H9 (cell line): ENCODE results near the gene QDPR. TPM values are rescaled to one million over a fixed set of nuclear protein-coding genes. Genes with fewer than 3 reads are reported as not detected.

Experiments
- DNase-seq: peaks from one replicate; pipeline ENCODE4 v3.0.0-alpha.2; 2017
- H2AFZ ChIP-seq: one replicate; pipeline ENCODE4 v1.6.1; 2013; ENCODE audit warnings: mild to moderate bottlenecking, low read length, control low read depth, moderate library complexity
- H2AK5ac ChIP-seq: 2 replicates; pipeline ENCODE4 v1.6.1; 2013; ENCODE audit warnings: low read length, control low read depth, mixed read lengths; ENCODE audit not compliant: insufficient read length
- H2BK120ac ChIP-seq: one replicate; pipeline ENCODE4 v1.6.1; 2013; ENCODE audit warnings: low read depth, mild to moderate bottlenecking, low read length, control low read depth, inconsistent platforms; ENCODE audit not compliant: poor library complexity, severe bottlenecking
- H2BK12ac ChIP-seq: 2 replicates; pipeline ENCODE4 v1.6.1; 2013; ENCODE audit warnings: low read length, control low read depth, mixed read lengths, low read depth; ENCODE audit not compliant: insufficient read length
- H2BK15ac ChIP-seq: 2 replicates; pipeline ENCODE4 v1.6.1; 2013; ENCODE audit warnings: low read depth, low read length, control low read depth
- H2BK20ac ChIP-seq: one replicate; pipeline ENCODE4 v1.6.1; 2013; ENCODE audit warnings: low read depth, mild to moderate bottlenecking, low read length, control low read depth, inconsistent platforms; ENCODE audit not compliant: poor library complexity, severe bottlenecking
- H2BK5ac ChIP-seq: 2 replicates; pipeline ENCODE4 v1.6.1; 2013; ENCODE audit warnings: low read length, control low read depth, mixed read lengths; ENCODE audit not compliant: insufficient read length
- H3K14ac ChIP-seq: 2 replicates; pipeline ENCODE4 v1.6.1; 2013; ENCODE audit warnings: low read length, control low read depth; ENCODE audit not compliant: insufficient read depth
- H3K18ac ChIP-seq: 2 replicates; pipeline ENCODE4 v1.6.1; 2013; ENCODE audit warnings: low read depth, mild to moderate bottlenecking, mixed read lengths, low read length, control low read depth; ENCODE audit not compliant: insufficient read length
- H3K23ac ChIP-seq: 2 replicates; pipeline ENCODE4 v1.6.1; 2013; ENCODE audit warnings: low read length, control low read depth, mixed read lengths, low read depth; ENCODE audit not compliant: insufficient read length
- H3K23me2 ChIP-seq: 2 replicates; pipeline ENCODE4 v1.6.1; 2013; ENCODE audit warnings: low read depth, mild to moderate bottlenecking, mixed read lengths, low read length, control low read depth; ENCODE audit not compliant: insufficient read length, poor library complexity, severe bottlenecking
- H3K27ac ChIP-seq: 2 replicates; pipeline ENCODE4 v1.5.1; 2013; ENCODE audit warnings: low read length, control low read depth, mixed read lengths, low read depth; ENCODE audit not compliant: insufficient read length
- H3K27me3 ChIP-seq: 2 replicates; pipeline ENCODE4 v1.6.1; 2013; ENCODE audit warnings: low read length, control low read depth, inconsistent platforms; ENCODE audit not compliant: insufficient read depth
- H3K4ac ChIP-seq: 2 replicates; pipeline ENCODE4 v1.6.1; 2013; ENCODE audit warnings: low read depth, mild to moderate bottlenecking, control low read depth, inconsistent platforms, low read length, moderate library complexity
- H3K4me1 ChIP-seq: 2 replicates; pipeline ENCODE4 v1.6.1; 2013; ENCODE audit warnings: low read length, control low read depth, inconsistent platforms; ENCODE audit not compliant: insufficient read depth
- H3K4me2 ChIP-seq: 2 replicates; pipeline ENCODE4 v1.6.1; 2013; ENCODE audit warnings: low read length, control low read depth, mixed read lengths; ENCODE audit not compliant: insufficient read length, insufficient read depth
- H3K56ac ChIP-seq: 2 replicates; pipeline ENCODE4 v1.6.1; 2013; ENCODE audit warnings: low read depth, mild to moderate bottlenecking, mixed read lengths, low read length, control low read depth; ENCODE audit not compliant: insufficient read length
- H3K79me1 ChIP-seq: 2 replicates; pipeline ENCODE4 v1.6.1; 2013; ENCODE audit warnings: low read depth, mild to moderate bottlenecking, moderate library complexity, low read length, control low read depth, inconsistent platforms; ENCODE audit not compliant: insufficient read depth, poor library complexity, severe bottlenecking
- H3K79me2 ChIP-seq: 2 replicates; pipeline ENCODE4 v1.6.1; 2013; ENCODE audit warnings: low read length, control low read depth, inconsistent platforms; ENCODE audit not compliant: insufficient read depth
- H3K9ac ChIP-seq: 2 replicates; pipeline ENCODE4 v1.6.1; 2013; ENCODE audit warnings: low read length, control low read depth, mixed read lengths; ENCODE audit not compliant: insufficient read length; ENCODE audit errors: extremely low read depth
- H3K9me3 ChIP-seq: one replicate; pipeline ENCODE4 v1.6.1; 2013; ENCODE audit warnings: low read depth, low read length, inconsistent platforms; ENCODE audit not compliant: control insufficient read depth
- H3T11ph ChIP-seq: one replicate; pipeline ENCODE4 v1.6.1; 2013; ENCODE audit warnings: mild to moderate bottlenecking, low read length, control low read depth, inconsistent platforms
- H4K20me1 ChIP-seq: one replicate; pipeline ENCODE4 v1.6.1; 2013; ENCODE audit not compliant: control insufficient read depth, insufficient read length, insufficient read depth
- H4K5ac ChIP-seq: 2 replicates; pipeline ENCODE4 v1.6.1; 2013; ENCODE audit warnings: low read depth, mild to moderate bottlenecking, mixed read lengths, low read length, control low read depth; ENCODE audit not compliant: insufficient read length
- H4K8ac ChIP-seq: replicated peaks from 2 replicates; pipeline ENCODE4 v1.6.1; 2013; ENCODE audit warnings: low read length, control low read depth, mixed read lengths, low read depth; ENCODE audit not compliant: insufficient read length
- H4K91ac ChIP-seq: 2 replicates; pipeline ENCODE4 v1.6.1; 2013; ENCODE audit warnings: low read depth, mild to moderate bottlenecking, moderate library complexity, mixed read lengths, low read length, control low read depth; ENCODE audit not compliant: insufficient read length
- H3K27ac Mint-ChIP-seq, 3 experiments: 2 replicates in 2 of 3; 3 replicates in 1 of 3; pipeline ENCODE4 v1.8.0; 2020 to 2021; ENCODE audit warnings: mixed read lengths in 3 of 3, mild to moderate bottlenecking in 1 of 3, moderate library complexity in 1 of 3
- H3K27me3 Mint-ChIP-seq: 2 replicates; pipeline ENCODE4 v1.8.0; 2021; ENCODE audit warnings: low read depth, mild to moderate bottlenecking, moderate library complexity, mixed read lengths
- H3K36me3 Mint-ChIP-seq, 3 experiments: 2 replicates in 2 of 3; 3 replicates in 1 of 3; pipeline ENCODE4 v1.8.0; 2020 to 2021; ENCODE audit warnings: low read depth in 3 of 3, mixed read lengths in 3 of 3; ENCODE audit not compliant: insufficient read depth in 1 of 3
- H3K4me1 Mint-ChIP-seq, 2 experiments: 2 replicates each; pipeline ENCODE4 v1.8.0; 2020; ENCODE audit warnings: mixed read lengths in 2 of 2
- H3K4me3 Mint-ChIP-seq, 2 experiments: 2 replicates in 1 of 2; 3 replicates in 1 of 2; pipeline ENCODE4 v1.8.0; 2020 to 2021; ENCODE audit warnings: mild to moderate bottlenecking in 2 of 2, mixed read lengths in 2 of 2, moderate library complexity in 1 of 2
- H3K9me3 Mint-ChIP-seq, 2 experiments: 2 replicates in 1 of 2; 3 replicates in 1 of 2; pipeline ENCODE4 v1.8.0; 2020; ENCODE audit warnings: mild to moderate bottlenecking in 2 of 2, mixed read lengths in 2 of 2, moderate library complexity in 1 of 2
- WGBS: extraction: QIAGEN DNeasy Blood & Tissue Kit; methylation state at CpG from one replicate; pipeline ENCODE4 v1.1.7; 2013; ENCODE audit warnings: missing lambda C conversion rate, low lambda C conversion rate, mixed read lengths; ENCODE audit not compliant: insufficient read length; ENCODE audit errors: extremely low coverage; 5-methylcytosine and 5-hydroxymethylcytosine counted together
- total RNA-seq: library from RNA; stranded (reverse); gene quantifications from 2 replicates; pipeline ENCODE4 v1.2.1, GENCODE V29; 2021
- TF ChIP-seq, protein P1 (sequence below): fragments of 200-600 bp; sonication (generic); conservative IDR thresholded peaks from 3 replicates; pipeline ENCODE4 v1.8.0; 2021; ENCODE audit warnings: antibody characterized with exemption, mild to moderate bottlenecking

QDPR gene
- total RNA-seq, 1 experiment from 2014 or later, result 23.5 TPM

DNA sequence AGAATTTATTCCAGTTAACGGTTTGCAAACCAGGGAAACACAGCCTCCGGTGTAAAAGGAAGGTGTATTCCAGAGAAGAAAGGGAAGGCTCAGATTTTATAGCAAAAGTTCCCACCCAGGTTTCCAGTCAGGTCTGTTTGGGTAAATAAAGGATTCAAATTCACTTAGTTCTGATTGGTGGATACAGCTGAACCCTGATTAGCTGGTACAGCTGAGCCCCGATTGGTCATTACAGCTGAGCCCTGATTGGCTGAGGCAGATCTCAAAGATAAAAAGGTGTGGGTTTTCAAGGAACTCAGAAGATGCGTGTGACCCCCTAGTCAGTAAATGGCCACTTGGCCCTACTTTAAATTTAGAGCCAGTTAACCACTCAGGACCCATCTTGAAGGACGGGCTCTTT, 9.7 kb upstream of the QDPR start:
- H3K56ac ChIP-seq, result no peak overlapping the region
- H3K23me2 ChIP-seq, result no peaks in the 10 kb centered on the region
- H3K4me2 ChIP-seq, result no peak overlapping the region
- Mint-ChIP-seq H3K4me1 (peaks cover 25 to 28% of the 10 kb centered on the region in 2 experiments), H3K27ac (no peak overlapping the region), H3K4me3 (no peak overlapping the region), H3K9me3 (no peaks in the 10 kb centered on the region), H3K27me3 (peaks cover 15% of the 10 kb centered on the region), H3K36me3 (no peaks in the 10 kb centered on the region)
- no peaks in the 10 kb centered on the region for H3K79me2 ChIP-seq
- peaks cover 5% of the 10 kb centered on the region; the same call in 1 of the 2 replicates for H3K4me1 ChIP-seq
- no peak overlapping the region for H4K8ac ChIP-seq
- no CpG with 5 or more reads among the region's 5 CpGs for WGBS
- no peak overlapping the region for H3K14ac ChIP-seq
- no peak overlapping the region for H2BK12ac ChIP-seq
- H4K5ac ChIP-seq, result no peak overlapping the region
- no peak overlapping the region for H2BK20ac ChIP-seq
- no peak overlapping the region for H2BK120ac ChIP-seq
- H2AFZ ChIP-seq, result no peak overlapping the region
- no peak overlapping the region for H2BK5ac ChIP-seq
- H3K23ac ChIP-seq, result no peak overlapping the region
- TF ChIP-seq, protein P1, sequence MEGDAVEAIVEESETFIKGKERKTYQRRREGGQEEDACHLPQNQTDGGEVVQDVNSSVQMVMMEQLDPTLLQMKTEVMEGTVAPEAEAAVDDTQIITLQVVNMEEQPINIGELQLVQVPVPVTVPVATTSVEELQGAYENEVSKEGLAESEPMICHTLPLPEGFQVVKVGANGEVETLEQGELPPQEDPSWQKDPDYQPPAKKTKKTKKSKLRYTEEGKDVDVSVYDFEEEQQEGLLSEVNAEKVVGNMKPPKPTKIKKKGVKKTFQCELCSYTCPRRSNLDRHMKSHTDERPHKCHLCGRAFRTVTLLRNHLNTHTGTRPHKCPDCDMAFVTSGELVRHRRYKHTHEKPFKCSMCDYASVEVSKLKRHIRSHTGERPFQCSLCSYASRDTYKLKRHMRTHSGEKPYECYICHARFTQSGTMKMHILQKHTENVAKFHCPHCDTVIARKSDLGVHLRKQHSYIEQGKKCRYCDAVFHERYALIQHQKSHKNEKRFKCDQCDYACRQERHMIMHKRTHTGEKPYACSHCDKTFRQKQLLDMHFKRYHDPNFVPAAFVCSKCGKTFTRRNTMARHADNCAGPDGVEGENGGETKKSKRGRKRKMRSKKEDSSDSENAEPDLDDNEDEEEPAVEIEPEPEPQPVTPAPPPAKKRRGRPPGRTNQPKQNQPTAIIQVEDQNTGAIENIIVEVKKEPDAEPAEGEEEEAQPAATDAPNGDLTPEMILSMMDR, result no peak
- H2AK5ac ChIP-seq, result no peak overlapping the region
- H3K79me1 ChIP-seq, result no peaks in the 10 kb centered on the region
- H4K20me1 ChIP-seq, result no peaks in the 10 kb centered on the region
- no peak overlapping the region for H3K18ac ChIP-seq
- H3K9me3 ChIP-seq, result no peaks in the 10 kb centered on the region
- no peak overlapping the region for H3T11ph ChIP-seq
- no peak for DNase-seq
- no peak overlapping the region for H3K9ac ChIP-seq
- H3K4ac ChIP-seq, result no peak overlapping the region
- H3K27me3 ChIP-seq, result no peaks in the 10 kb centered on the region
- H2BK15ac ChIP-seq, result no peak overlapping the region
- no peak overlapping the region for H3K27ac ChIP-seq
- H4K91ac ChIP-seq, result no peak overlapping the region
